SK-N-SH treated with all-trans-retinoic acid at 6 μM for 48 hours (cell line): ENCODE data around the gene BRF1.

Source experiments
- ATAC-seq: fragments of 200-7000 bp; cut with Tn5 transposase; 3 replicates; pipeline ENCODE4 v1.9.1; 2020; ENCODE audit warnings: mild to moderate bottlenecking, moderate library complexity
- ARNTL ChIP-seq: fragments of 450-650 bp; formaldehyde crosslinking; IDR thresholded peaks from 2 replicates; pipeline ENCODE4 v1.5.0; 2020; ENCODE audit warnings: low read depth, mild to moderate bottlenecking, moderate library complexity, borderline replicate concordance
- BACH2 ChIP-seq: fragments of 250-450 bp; sonication (Bioruptor Pico); IDR thresholded peaks from 2 replicates; pipeline ENCODE4 v1.9.0; 2021; ENCODE audit warnings: mild to moderate bottlenecking, borderline replicate concordance
- CSDC2 ChIP-seq: fragments of 250-450 bp; sonication (Bioruptor Pico); IDR thresholded peaks from 2 replicates; pipeline ENCODE4 v1.5.0; 2020; ENCODE audit warnings: mild to moderate bottlenecking, moderate library complexity
- CSRNP3 ChIP-seq: fragments of 250-450 bp; sonication (Bioruptor Pico); IDR thresholded peaks from 2 replicates; pipeline ENCODE4 v1.5.1; 2021; ENCODE audit warnings: mild to moderate bottlenecking, moderate library complexity
- ESRRG ChIP-seq: fragments of 250-450 bp; sonication (Bioruptor Pico); IDR thresholded peaks from 2 replicates; pipeline ENCODE4 v1.6.1; 2021; ENCODE audit warnings: mild to moderate bottlenecking
- ISL1 ChIP-seq: fragments of 250-450 bp; sonication (Bioruptor Pico); IDR thresholded peaks from 2 replicates; pipeline ENCODE4 v2.1.2; 2022; ENCODE audit warnings: mild to moderate bottlenecking, moderate library complexity
- OSR1 ChIP-seq: fragments of 250-450 bp; sonication (Bioruptor Pico); IDR thresholded peaks from 2 replicates; pipeline ENCODE4 v1.8.0; 2022; ENCODE audit warnings: moderate library complexity, mild to moderate bottlenecking, inconsistent platforms
- PATZ1 ChIP-seq: fragments of 250-450 bp; sonication (Bioruptor Pico); IDR thresholded peaks from 2 replicates; pipeline ENCODE4 v1.8.0; 2020; ENCODE audit warnings: mild to moderate bottlenecking, moderate library complexity, borderline replicate concordance
- PPARA ChIP-seq: fragments of 250-450 bp; sonication (Bioruptor Pico); IDR thresholded peaks from 2 replicates; pipeline ENCODE4 v1.5.0; 2020; ENCODE audit warnings: mild to moderate bottlenecking, borderline replicate concordance
- RARB ChIP-seq: fragments of 250-450 bp; sonication (Bioruptor Pico); IDR thresholded peaks from 2 replicates; pipeline ENCODE4 v1.8.0; 2021; ENCODE audit warnings: mild to moderate bottlenecking, moderate library complexity
- SNAI2 ChIP-seq: fragments of 250-450 bp; sonication (Bioruptor Pico); IDR thresholded peaks from 2 replicates; pipeline ENCODE4 v1.5.0; 2020; ENCODE audit warnings: mild to moderate bottlenecking, moderate library complexity
- TCF4 ChIP-seq: fragments of 250-450 bp; sonication (Bioruptor Pico); IDR thresholded peaks from 2 replicates; pipeline ENCODE4 v1.8.0; 2021; ENCODE audit warnings: mild to moderate bottlenecking, moderate library complexity, borderline replicate concordance
- TOX ChIP-seq: fragments of 250-450 bp; sonication (Bioruptor Pico); IDR thresholded peaks from 2 replicates; pipeline ENCODE4 v1.8.0; 2021; ENCODE audit warnings: mild to moderate bottlenecking, moderate library complexity, borderline replicate concordance
- TSHZ2 ChIP-seq: fragments of 250-450 bp; sonication (Bioruptor Pico); IDR thresholded peaks from 2 replicates; pipeline ENCODE4 v1.5.0; 2020; ENCODE audit warnings: mild to moderate bottlenecking, moderate library complexity
- ZC3H10 ChIP-seq: fragments of 250-450 bp; sonication (Bioruptor Pico); IDR thresholded peaks from 2 replicates; pipeline ENCODE4 v1.5.1; 2021; ENCODE audit warnings: mild to moderate bottlenecking, moderate library complexity
- ZFP3 ChIP-seq: fragments of 250-450 bp; sonication (Bioruptor Pico); IDR thresholded peaks from 2 replicates; pipeline ENCODE4 v1.5.0; 2020; ENCODE audit warnings: mild to moderate bottlenecking, moderate library complexity
- ZFP30 ChIP-seq: fragments of 450-650 bp; formaldehyde crosslinking; IDR thresholded peaks from 2 replicates; pipeline ENCODE4 v1.5.0; 2022; ENCODE audit warnings: mild to moderate bottlenecking, moderate library complexity
- ZNF565 ChIP-seq: fragments of 450-650 bp; formaldehyde crosslinking; conservative IDR thresholded peaks from 2 replicates; pipeline ENCODE4 v1.5.0; 2020; ENCODE audit warnings: low read depth, mild to moderate bottlenecking, moderate library complexity
- ZNF70 ChIP-seq: fragments of 450-650 bp; formaldehyde crosslinking; IDR thresholded peaks from 2 replicates; pipeline ENCODE4 v1.5.0; 2020; ENCODE audit warnings: mild to moderate bottlenecking, moderate library complexity
- ZNF8 ChIP-seq: fragments of 450-650 bp; formaldehyde crosslinking; IDR thresholded peaks from 2 replicates; pipeline ENCODE4 v1.5.0; 2020; ENCODE audit warnings: mild to moderate bottlenecking, moderate library complexity
- TF ChIP-seq, protein P1 (sequence below): fragments of 250-450 bp; sonication (Bioruptor Pico); IDR thresholded peaks from 2 replicates; pipeline ENCODE4 v1.5.1; 2020; ENCODE audit warnings: low read depth, mild to moderate bottlenecking, moderate library complexity

Gene BRF1

DNA sequence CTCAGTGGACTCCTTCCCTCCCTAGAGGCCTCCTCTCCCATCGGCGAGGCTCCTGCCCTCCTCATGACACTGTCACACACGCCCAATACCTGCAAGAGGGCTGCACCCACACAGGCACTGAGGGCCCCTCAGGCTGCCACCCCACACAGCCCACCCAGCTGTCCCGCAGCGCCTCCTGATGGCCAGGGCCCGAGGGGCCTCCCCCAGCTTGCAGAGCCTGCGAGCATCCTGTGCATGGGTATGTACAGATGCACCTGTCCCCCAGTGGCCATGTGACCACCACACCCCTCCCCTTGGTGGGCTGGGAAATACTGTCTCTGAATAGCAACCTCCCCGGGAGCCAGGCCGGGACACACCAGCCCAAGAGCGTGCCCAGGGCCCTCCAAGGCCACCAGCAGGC is 100.7 kb downstream of the BRF1 start:
- TF ChIP-seq SNAI2 (CRISPR knock-in tag) (no peak), PPARA (CRISPR knock-in tag) (no peak)
- TF ChIP-seq, all 23 proteins: peak for 0
- no peak for ATAC-seq

DNA sequence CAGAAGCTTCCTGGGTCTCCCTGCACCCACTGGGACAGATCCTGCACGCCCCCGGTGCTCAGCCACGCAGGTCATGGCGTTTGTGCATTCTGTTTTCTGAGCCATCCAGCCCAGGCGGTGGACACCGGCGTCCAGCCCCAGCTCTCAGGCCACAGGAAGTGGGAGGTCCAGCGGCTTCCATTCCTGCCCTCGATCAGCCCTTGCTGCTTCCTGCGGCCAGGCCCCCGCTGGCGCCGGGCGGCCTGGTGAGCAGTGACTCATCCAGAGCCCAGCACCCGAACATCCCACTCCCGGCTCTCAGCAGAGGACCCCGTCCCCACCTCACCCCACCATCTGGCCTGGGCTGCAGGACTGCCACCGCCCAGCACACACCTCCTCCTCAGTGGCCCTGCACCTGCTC is 101.7 kb downstream of the BRF1 start:
- TF ChIP-seq RARB (no peak), OSR1 (no peak), ZNF70 (no peak), TOX (CRISPR knock-in tag) (no peak), ZNF565 (CRISPR knock-in tag) (no peak), TCF4 (CRISPR knock-in tag) (no peak), ZFP3 (CRISPR knock-in tag) (no peak)
- TF ChIP-seq, protein P1, sequence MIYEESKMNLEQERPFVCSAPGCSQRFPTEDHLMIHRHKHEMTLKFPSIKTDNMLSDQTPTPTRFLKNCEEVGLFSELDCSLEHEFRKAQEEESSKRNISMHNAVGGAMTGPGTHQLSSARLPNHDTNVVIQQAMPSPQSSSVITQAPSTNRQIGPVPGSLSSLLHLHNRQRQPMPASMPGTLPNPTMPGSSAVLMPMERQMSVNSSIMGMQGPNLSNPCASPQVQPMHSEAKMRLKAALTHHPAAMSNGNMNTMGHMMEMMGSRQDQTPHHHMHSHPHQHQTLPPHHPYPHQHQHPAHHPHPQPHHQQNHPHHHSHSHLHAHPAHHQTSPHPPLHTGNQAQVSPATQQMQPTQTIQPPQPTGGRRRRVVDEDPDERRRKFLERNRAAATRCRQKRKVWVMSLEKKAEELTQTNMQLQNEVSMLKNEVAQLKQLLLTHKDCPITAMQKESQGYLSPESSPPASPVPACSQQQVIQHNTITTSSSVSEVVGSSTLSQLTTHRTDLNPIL (CRISPR knock-in tag): no peak
- no peak for ATAC-seq

- TF ChIP-seq PATZ1 (CRISPR knock-in tag) (no peak), ZNF565 (CRISPR knock-in tag) (no peak), ZFP3 (CRISPR knock-in tag) (no peak), BACH2 (CRISPR knock-in tag) (no peak), ZC3H10 (CRISPR knock-in tag) (no peak), ARNTL (CRISPR knock-in tag) (no peak), RARB (no peak)
- TF ChIP-seq, protein P1 (CRISPR knock-in tag): no peak
- no peak for ATAC-seq
Observed at GRCh38 chr14:105198588-105198987, 102.2 kb downstream of the BRF1 start.

GRCh38 chr14:105197211-105197641 is 103.6 kb downstream of the BRF1 start:
- ATAC-seq: no peak
- TF ChIP-seq, protein P1 (CRISPR knock-in tag): no peak
- TF ChIP-seq TSHZ2 (CRISPR knock-in tag): no peak
- no peak for TF ChIP-seq CSRNP3 (CRISPR knock-in tag)
- no peak for TF ChIP-seq PATZ1 (CRISPR knock-in tag)
- no peak for TF ChIP-seq TOX (CRISPR knock-in tag)
- TF ChIP-seq TCF4 (CRISPR knock-in tag): no peak
- TF ChIP-seq ISL1: no peak
- no peak for TF ChIP-seq ZC3H10 (CRISPR knock-in tag)
- no peak for TF ChIP-seq ZFP30
- no peak for TF ChIP-seq OSR1
- TF ChIP-seq SNAI2 (CRISPR knock-in tag): no peak
- TF ChIP-seq ESRRG (CRISPR knock-in tag): no peak
- TF ChIP-seq ARNTL (CRISPR knock-in tag): no peak
- no peak for TF ChIP-seq ZNF8 (CRISPR knock-in tag)
- TF ChIP-seq RARB: no peak
- TF ChIP-seq CSDC2 (CRISPR knock-in tag): no peak
- TF ChIP-seq ZNF70: no peak
- TF ChIP-seq PPARA (CRISPR knock-in tag): no peak
- no peak for TF ChIP-seq ZFP3 (CRISPR knock-in tag)
- TF ChIP-seq BACH2 (CRISPR knock-in tag): no peak
